HepG2 (cell line): ENCODE measurements around the gene FAM83C. TPM values are rescaled to one million over a fixed set of nuclear protein-coding genes. Genes with fewer than 3 reads are reported as not detected.

ENCODE experiments used
- AGO2 ChIP-seq: fragments of 200-400 bp; formaldehyde crosslinking; optimal IDR thresholded peaks from 2 replicates; pipeline ENCODE3; 2017; ENCODE audit warnings: mild to moderate bottlenecking, low read depth, low read length, moderate library complexity
- FOSL1 ChIP-seq: sonication (generic); formaldehyde crosslinking; IDR thresholded peaks from 2 replicates; pipeline ENCODE4 v1.9.0; 2021; ENCODE audit warnings: missing genetic modification reagents, borderline replicate concordance
- GFI1 ChIP-seq: sonication (generic); formaldehyde crosslinking; IDR thresholded peaks from 2 replicates; pipeline ENCODE4 v1.5.0; 2020; ENCODE audit warnings: missing genetic modification reagents, mild to moderate bottlenecking, borderline replicate concordance
- GTF3A ChIP-seq: sonication (generic); formaldehyde crosslinking; conservative IDR thresholded peaks from 2 replicates; pipeline ENCODE4 v1.4.0; 2020; ENCODE audit warnings: mild to moderate bottlenecking, missing genetic modification reagents
- HNF4A ChIP-seq: sonication (generic); formaldehyde crosslinking; IDR thresholded peaks from 2 replicates; pipeline ENCODE4 v1.4.0; 2020; ENCODE audit warnings: missing genetic modification reagents
- HNRNPLL ChIP-seq: fragments of 200-400 bp; formaldehyde crosslinking; IDR thresholded peaks from 2 replicates; pipeline ENCODE4 v1.6.1; 2017; ENCODE audit warnings: mild to moderate bottlenecking, low read depth, low read length; ENCODE audit not compliant: poor library complexity, severe bottlenecking
- KDM5B ChIP-seq: sonication (generic); formaldehyde crosslinking; IDR thresholded peaks from 2 replicates; pipeline ENCODE4 v1.4.0; 2020; ENCODE audit warnings: missing genetic modification reagents, mild to moderate bottlenecking, borderline replicate concordance
- MEIS1 ChIP-seq: sonication (generic); formaldehyde crosslinking; IDR thresholded peaks from 2 replicates; pipeline ENCODE4 v1.9.0; 2021; ENCODE audit warnings: mild to moderate bottlenecking, missing genetic modification reagents, moderate library complexity, borderline replicate concordance
- MIER3 ChIP-seq: IDR thresholded peaks from 2 replicates; pipeline ENCODE4 v1.6.1; 2016; ENCODE audit warnings: missing compliant biosample characterization, borderline replicate concordance
- MXI1 ChIP-seq: IDR thresholded peaks from 3 replicates; pipeline ENCODE4 v1.6.1; 2012; ENCODE audit warnings: low read depth, low read length, inconsistent platforms, borderline replicate concordance
- POLR2AphosphoS5 ChIP-seq: IDR thresholded peaks from 2 replicates; pipeline ENCODE4 v1.6.1; 2012; ENCODE audit warnings: low read depth, low read length
- RBM22 ChIP-seq: fragments of 200-400 bp; formaldehyde crosslinking; optimal IDR thresholded peaks from 2 replicates; pipeline ENCODE3; 2017; ENCODE audit warnings: mild to moderate bottlenecking, low read length, moderate library complexity
- RBM39 ChIP-seq: fragments of 200-400 bp; formaldehyde crosslinking; IDR thresholded peaks from one replicate; pipeline ENCODE4 v1.6.1; 2018; ENCODE audit warnings: antibody characterized with exemption, mild to moderate bottlenecking, low read depth, low read length; ENCODE audit not compliant: poor library complexity, severe bottlenecking
- RFXAP ChIP-seq: sonication (generic); formaldehyde crosslinking; IDR thresholded peaks from 2 replicates; pipeline ENCODE4 v1.4.0; 2020; ENCODE audit warnings: missing genetic modification reagents, borderline replicate concordance
- SMARCC2 ChIP-seq: fragments of 450-650 bp; IDR thresholded peaks from 2 replicates; pipeline ENCODE4 v1.6.1; 2017; ENCODE audit warnings: antibody characterized with exemption, mild to moderate bottlenecking
- TBP ChIP-seq: sonication (generic); formaldehyde crosslinking; IDR thresholded peaks from 2 replicates; pipeline ENCODE4 v1.5.0; 2020; ENCODE audit warnings: missing genetic modification reagents
- ZBTB1 ChIP-seq: sonication (generic); formaldehyde crosslinking; IDR thresholded peaks from 2 replicates; pipeline ENCODE4 v1.4.0; 2020; ENCODE audit warnings: missing genetic modification reagents, borderline replicate concordance
- ZFX ChIP-seq: sonication (generic); formaldehyde crosslinking; IDR thresholded peaks from 2 replicates; pipeline ENCODE4 v1.4.0; 2020; ENCODE audit warnings: mild to moderate bottlenecking, low read depth, missing genetic modification reagents, moderate library complexity
- ZNF205 ChIP-seq: IDR thresholded peaks from 2 replicates; pipeline ENCODE4 v1.6.1; 2018; ENCODE audit warnings: missing biosample characterization, missing genetic modification reagents
- ZNF350 ChIP-seq: sonication (generic); formaldehyde crosslinking; IDR thresholded peaks from 2 replicates; pipeline ENCODE4 v1.4.0; 2020; ENCODE audit warnings: mild to moderate bottlenecking, low read depth, missing genetic modification reagents, borderline replicate concordance
- ZNF883 ChIP-seq: sonication (generic); formaldehyde crosslinking; IDR thresholded peaks from 2 replicates; pipeline ENCODE4 v1.5.1; 2020; ENCODE audit warnings: mild to moderate bottlenecking, missing genetic modification reagents; ENCODE audit errors: not compliant biosample characterization
- polyA plus RNA-seq, 8 experiments: library from polyadenylated mRNA; depleted of rRNA in 3 of 8; stranded (reverse) in 7 of 8; unstranded in 1 of 8; fragments of >200 nt; fragmentation: Illumina TruSeq in 4 of 8; extraction: Trizol in 4 of 8; gene quantifications; 2 replicates each; pipeline versions ENCODE4 v1.2.1 to v1.2.3, GENCODE V29; 2011 to 2016; ENCODE audit warnings: low read depth in 4 of 8, missing spikeins in 1 of 8, mixed read lengths in 1 of 8; ENCODE audit not compliant: insufficient read depth in 1 of 8
- total RNA-seq, 5 experiments: library from RNA; depleted of rRNA; stranded (reverse); fragments of >200 nt; fragmentation: Illumina TruSeq; extraction: Trizol; gene quantifications; 2 replicates each; pipeline ENCODE4 v1.2.3, GENCODE V29; 2016; ENCODE audit warnings: low read depth in 1 of 5
- TF ChIP-seq, protein P1 (sequence below): sonication (generic); formaldehyde crosslinking; IDR thresholded peaks from 2 replicates; pipeline ENCODE4 v1.4.0; 2020; ENCODE audit warnings: missing genetic modification reagents, borderline replicate concordance
- TF ChIP-seq, protein P2 (sequence below): sonication (generic); formaldehyde crosslinking; IDR thresholded peaks from 2 replicates; pipeline ENCODE4 v1.4.0; 2020; ENCODE audit warnings: low read depth, missing genetic modification reagents
- TF ChIP-seq, protein P3 (sequence below): sonication (generic); formaldehyde crosslinking; IDR thresholded peaks from 2 replicates; pipeline ENCODE4 v1.4.0; 2020; ENCODE audit warnings: mild to moderate bottlenecking, missing genetic modification reagents

FAM83C gene
- total and polyA plus RNA-seq, 2 of the 13 experiments (the other 11 are each of a cell fraction or from before 2014, with no cell fraction given): 0.04 TPM; not detected in 1

DNA sequence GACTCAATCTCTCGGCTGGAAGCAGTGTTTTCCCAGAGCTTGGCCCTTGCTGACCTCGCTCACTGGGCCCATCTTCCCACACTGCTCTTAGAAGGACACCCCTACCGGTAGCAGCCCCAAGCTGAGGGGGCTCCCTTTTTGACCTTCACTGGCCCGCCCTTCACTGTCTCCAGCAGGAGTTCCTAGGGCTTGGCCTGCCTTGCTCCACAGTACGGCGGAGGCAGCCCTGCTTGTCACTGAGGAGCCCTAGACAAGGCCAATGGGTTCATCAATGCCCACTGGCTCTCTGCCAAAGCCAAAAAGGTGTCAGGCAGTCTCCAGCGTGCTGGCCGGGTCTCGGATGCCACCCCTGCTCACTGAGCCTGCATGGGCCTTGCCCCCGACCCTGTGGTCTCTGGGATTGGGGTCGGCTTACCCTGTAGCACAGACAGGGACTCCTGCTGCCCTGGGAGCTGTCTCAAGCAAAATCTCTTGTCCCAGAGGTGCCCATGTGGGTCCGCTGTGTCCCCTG is 16.4 kb downstream of the FAM83C start (continued):
- TF ChIP-seq KDM5B (CRISPR knock-in tag) (peak; percentile 19; the same call in 1 of the 2 replicates), RFXAP (CRISPR knock-in tag) (0 out of 2 replicates have a peak, but pooled peaks have one; percentile 32), ZNF350 (CRISPR knock-in tag) (peak; percentile 40; the same call in 1 of the 2 replicates), POLR2AphosphoS5 (peak; percentile 48; the same call in 1 of the 2 replicates), FOSL1 (CRISPR knock-in tag) (no peak), ZNF883 (CRISPR knock-in tag) (no peak), HNRNPLL (peak; percentile 35), HNF4A (CRISPR knock-in tag) (no peak), TBP (no peak), ZBTB1 (CRISPR knock-in tag) (no peak), SMARCC2 (no peak), ZNF205 (CRISPR knock-in tag) (no peak), GFI1 (CRISPR knock-in tag) (0 out of 2 replicates have a peak, but pooled peaks have one; percentile 33), ZFX (CRISPR knock-in tag) (no peak), RBM22 (peak; percentile 5), MIER3 (no peak), MEIS1 (CRISPR knock-in tag) (no peak), RBM39 (peak; percentile 50), GTF3A (no peak), MXI1 (no peak), AGO2 (peak; percentile 99)
- TF ChIP-seq, protein P1, sequence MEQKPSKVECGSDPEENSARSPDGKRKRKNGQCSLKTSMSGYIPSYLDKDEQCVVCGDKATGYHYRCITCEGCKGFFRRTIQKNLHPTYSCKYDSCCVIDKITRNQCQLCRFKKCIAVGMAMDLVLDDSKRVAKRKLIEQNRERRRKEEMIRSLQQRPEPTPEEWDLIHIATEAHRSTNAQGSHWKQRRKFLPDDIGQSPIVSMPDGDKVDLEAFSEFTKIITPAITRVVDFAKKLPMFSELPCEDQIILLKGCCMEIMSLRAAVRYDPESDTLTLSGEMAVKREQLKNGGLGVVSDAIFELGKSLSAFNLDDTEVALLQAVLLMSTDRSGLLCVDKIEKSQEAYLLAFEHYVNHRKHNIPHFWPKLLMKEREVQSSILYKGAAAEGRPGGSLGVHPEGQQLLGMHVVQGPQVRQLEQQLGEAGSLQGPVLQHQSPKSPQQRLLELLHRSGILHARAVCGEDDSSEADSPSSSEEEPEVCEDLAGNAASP (CRISPR knock-in tag): peak; percentile 2; the same call in 1 of the 2 replicates
- TF ChIP-seq, protein P2, sequence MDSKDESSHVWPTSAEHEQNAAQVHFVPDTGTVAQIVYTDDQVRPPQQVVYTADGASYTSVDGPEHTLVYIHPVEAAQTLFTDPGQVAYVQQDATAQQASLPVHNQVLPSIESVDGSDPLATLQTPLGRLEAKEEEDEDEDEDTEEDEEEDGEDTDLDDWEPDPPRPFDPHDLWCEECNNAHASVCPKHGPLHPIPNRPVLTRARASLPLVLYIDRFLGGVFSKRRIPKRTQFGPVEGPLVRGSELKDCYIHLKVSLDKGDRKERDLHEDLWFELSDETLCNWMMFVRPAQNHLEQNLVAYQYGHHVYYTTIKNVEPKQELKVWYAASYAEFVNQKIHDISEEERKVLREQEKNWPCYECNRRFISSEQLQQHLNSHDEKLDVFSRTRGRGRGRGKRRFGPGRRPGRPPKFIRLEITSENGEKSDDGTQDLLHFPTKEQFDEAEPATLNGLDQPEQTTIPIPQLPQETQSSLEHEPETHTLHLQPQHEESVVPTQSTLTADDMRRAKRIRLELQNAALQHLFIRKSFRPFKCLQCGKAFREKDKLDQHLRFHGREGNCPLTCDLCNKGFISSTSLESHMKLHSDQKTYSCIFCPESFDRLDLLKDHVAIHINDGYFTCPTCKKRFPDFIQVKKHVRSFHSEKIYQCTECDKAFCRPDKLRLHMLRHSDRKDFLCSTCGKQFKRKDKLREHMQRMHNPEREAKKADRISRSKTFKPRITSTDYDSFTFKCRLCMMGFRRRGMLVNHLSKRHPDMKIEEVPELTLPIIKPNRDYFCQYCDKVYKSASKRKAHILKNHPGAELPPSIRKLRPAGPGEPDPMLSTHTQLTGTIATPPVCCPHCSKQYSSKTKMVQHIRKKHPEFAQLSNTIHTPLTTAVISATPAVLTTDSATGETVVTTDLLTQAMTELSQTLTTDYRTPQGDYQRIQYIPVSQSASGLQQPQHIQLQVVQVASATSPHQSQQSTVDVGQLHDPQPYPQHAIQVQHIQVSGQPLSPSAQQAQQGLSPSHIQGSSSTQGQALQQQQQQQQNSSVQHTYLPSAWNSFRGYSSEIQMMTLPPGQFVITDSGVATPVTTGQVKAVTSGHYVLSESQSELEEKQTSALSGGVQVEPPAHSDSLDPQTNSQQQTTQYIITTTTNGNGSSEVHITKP (CRISPR knock-in tag): no peak
- TF ChIP-seq, protein P3, sequence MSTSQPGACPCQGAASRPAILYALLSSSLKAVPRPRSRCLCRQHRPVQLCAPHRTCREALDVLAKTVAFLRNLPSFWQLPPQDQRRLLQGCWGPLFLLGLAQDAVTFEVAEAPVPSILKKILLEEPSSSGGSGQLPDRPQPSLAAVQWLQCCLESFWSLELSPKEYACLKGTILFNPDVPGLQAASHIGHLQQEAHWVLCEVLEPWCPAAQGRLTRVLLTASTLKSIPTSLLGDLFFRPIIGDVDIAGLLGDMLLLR: no peak
